ENCODE results near the gene CSTA.
A peak's percentile ranks its signal among the peaks of the same experiment; 100 is the strongest.

Gene CSTA, protein sequence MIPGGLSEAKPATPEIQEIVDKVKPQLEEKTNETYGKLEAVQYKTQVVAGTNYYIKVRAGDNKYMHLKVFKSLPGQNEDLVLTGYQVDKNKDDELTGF

GRCh38 chr3:122324871-122325323 lies at the start of gene CSTA:
CSTA (plus strand) TSS chr3:122325248; CDS start chr3:122325293, 45 bp downstream.
- DNase-seq: no peak

GRCh38 chr3:122281891-122282290 lies 43.2 kb upstream of the CSTA start:
- DNase-seq: no peak

GRCh38 chr3:122283796-122284445 lies 41.1 kb upstream of the CSTA start:
- DNase-seq: no peak

DNA sequence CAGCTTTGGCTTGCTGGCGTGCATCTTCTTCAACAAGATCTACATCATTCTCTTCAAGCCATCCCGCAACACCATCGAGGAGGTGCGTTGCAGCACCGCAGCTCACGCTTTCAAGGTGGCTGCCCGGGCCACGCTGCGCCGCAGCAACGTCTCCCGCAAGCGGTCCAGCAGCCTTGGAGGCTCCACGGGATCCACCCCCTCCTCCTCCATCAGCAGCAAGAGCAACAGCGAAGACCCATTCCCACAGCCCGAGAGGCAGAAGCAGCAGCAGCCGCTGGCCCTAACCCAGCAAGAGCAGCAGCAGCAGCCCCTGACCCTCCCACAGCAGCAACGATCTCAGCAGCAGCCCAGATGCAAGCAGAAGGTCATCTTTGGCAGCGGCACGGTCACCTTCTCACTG lies 40.6 kb upstream of the CSTA start:
- DNase-seq: no peak

DNA sequence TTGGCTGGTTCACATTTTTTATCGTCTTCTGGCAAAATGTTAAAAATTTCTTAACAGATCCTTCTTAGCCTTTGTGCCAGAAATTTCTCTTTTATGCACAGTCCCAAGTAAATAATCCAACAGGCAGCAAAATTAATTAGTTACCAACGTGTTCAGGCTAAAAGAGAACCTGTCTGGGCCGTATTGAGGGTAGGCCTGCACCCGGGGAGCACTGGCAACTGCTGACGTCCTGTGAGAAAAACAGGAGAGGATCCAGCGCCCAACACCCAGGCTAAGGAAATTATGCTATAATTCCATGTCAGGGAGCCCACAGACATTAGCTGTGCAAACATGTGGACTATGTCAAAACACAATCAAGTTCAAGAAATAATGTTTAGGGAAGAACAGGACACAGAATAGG lies 30.7 kb upstream of the CSTA start:
- no peak for DNase-seq

- DNase-seq: peak in 4 of 14 donors; percentile 1 to 3 (median 1)
Observed at GRCh38 chr3:122295266-122296062, 29.6 kb upstream of the CSTA start.

DNA sequence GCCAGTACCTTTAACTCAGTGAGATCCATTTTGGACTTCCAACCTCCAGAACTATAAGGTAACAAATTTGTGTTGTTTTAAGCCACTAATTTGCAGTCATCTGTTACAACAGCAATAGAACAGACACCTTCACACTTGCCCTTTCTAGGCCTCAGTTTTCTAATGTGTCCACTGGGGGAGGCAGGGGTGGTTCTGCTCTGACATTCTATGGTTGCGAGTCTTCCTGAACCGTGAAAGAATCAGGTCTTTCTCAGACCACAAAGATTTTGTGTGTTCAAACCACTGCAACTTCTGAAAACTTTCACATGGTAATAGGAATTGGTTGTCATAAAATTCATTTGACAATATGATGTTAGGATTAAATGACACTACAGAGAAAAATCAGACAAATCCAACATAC lies 26.8 kb upstream of the CSTA start:
- DNase-seq: no peak

GRCh38 chr3:122299215-122299614 lies 25.8 kb upstream of the CSTA start:
- no peak for DNase-seq

DNA sequence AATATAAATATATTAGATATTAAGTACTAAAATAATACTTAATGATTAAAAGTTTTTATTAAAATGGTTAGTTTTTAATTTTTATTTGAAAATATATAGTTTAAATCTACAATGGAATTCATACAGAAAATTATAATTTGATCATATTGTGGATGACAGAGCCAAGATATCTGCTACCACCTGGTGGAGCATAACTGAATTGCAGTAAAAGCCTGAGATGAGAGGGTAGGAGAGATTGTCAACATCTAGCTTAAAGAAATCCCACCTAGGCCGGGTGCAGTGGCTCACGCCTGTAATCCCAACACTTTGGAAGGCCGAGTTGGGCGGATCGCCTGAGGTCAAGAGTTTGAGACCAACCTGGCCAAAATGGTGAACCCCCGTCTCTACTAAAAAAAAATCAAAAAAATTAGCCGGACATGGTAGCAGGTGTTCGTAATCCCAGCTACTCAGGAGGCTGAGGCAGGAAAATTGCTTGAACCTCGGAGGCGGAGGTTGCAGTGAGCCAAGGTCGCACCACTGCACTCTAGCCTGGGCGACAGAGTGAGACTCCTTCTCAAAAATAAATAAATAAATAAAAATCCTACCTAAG lies 25.1 kb upstream of the CSTA start:
- DNase-seq: no peak

DNA sequence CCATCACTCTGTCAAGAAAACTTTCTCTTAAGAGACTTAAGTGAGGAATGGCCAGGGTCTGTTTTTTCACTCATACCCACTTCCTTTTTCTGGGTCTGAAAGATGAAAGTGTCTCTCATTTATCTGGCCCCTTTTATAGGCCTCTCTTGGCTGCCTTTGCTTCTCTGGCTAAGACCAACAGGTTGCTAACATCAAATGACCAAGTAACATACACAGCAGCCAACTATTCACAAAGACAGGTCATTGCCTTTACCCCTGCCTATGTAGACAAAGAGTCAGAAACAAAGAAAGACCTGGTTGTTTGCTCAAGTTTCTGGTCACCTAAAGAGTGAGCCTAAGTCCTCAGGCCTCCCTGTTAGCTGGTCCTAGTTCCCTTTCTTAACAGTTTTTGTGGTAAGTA lies 24.0 kb upstream of the CSTA start:
- no peak for DNase-seq

GRCh38 chr3:122305818-122306621 lies 19.0 kb upstream of the CSTA start:
- DNase-seq: no peak

DNA sequence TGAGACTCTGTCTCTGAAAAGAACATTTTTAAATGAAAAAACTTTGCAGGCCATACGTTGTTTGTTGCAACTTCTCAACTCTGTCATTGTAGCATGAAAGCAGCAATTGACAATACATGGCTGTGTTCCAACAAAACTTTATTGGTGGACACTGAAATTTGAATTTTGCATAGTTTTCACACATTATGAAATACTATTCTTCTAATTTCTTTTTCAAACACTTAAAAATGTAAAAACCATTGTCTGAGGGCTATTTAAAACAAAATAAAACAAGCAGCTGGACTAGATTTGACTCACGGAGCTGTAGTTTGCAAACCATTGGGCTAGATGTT lies 18.5 kb upstream of the CSTA start:
- no peak for DNase-seq

- DNase-seq: no peak
Observed at GRCh38 chr3:122307094-122307687, 17.9 kb upstream of the CSTA start.

DNA sequence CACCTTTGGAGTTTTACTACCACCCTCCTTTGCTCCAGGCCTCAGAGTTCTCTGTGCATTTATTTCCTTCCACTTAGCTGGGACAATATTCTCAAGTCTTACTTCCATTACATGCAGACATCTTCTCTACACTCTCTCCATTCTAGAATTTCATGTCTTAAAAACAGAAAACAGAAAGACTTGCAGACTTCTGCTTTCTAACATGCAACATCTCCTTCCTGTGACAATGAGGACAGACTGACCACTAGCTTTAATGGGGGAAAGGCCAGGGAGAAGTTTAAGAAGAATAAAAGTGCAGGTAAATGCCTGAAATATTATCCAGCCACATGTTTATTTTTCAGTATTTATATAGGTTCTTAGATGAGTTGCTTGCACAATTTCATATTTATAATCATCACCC lies 17.1 kb upstream of the CSTA start:
- no peak for DNase-seq

DNA sequence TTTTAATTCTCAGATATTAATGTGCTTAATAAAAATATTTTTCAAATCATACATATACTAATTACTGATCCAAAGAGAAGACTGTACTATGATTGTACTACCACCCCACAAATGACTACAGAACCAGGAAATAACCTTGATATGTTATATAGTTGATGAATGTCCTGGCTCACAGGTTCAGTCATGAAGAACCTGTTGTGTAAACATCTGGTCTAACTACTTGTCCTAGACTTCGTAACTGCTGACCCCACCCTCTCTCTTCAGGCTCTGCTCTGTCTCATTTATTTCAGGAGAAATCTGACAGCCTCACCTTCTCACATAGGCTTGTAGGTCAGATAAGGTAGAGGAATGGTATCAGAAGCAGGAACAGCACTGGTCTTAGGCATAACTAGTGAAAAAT lies 14.7 kb upstream of the CSTA start:
- DNase-seq: no peak

- DNase-seq: no peak
Observed at GRCh38 chr3:122312826-122313225, 12.2 kb upstream of the CSTA start.

DNA sequence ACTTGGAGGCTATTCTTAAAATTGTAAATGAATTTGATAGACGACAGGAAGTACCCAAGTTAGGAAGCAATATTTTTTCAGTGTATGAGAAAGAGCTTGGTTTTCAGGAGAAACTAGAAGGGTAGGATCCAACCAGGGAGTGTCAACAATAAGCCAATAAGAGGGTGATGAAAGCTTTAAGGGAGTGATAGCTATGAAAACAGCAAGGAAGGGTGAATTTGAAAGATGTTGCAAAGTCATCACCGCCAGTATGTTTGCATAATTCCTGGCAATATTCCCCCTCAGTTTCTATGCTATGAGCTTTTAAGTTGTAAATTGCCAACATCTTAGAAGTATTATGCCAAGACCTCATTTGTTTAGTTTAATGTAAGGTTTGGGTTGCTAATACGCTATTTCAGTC lies 11.8 kb upstream of the CSTA start:
- no peak for DNase-seq

DNA sequence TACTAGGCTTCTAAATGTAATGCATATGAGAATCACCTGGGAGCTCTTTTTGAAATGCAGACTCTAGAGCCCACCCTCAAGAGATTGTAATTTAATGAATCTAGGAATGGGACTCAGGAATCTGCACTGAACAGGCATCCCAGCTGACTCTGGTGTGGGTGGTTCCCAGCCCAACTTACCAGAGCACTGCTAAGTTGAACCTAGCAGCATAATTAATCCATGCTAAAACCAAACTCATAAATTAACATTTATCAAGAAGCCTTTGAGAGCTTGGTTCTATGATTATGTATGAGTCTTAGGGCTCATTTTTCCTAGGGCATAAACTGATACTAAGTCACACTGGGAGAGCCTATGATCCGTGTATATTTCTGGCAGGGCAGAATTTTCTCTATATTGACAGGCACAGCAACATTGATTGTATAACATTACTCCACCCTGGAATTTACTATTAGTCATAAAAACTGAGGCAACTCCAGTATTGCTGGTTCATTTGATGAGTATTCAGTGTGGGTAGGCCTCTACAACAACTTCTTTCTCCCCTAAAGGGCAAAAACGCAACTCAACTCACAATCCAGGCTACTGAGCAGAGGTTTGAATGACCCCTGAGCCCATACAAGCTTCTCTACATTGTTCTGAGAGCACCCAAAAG lies 10.7 kb upstream of the CSTA start:
- no peak for DNase-seq

GRCh38 chr3:122315619-122316018 lies 9.4 kb upstream of the CSTA start:
- no peak for DNase-seq

GRCh38 chr3:122316368-122316767 lies 8.7 kb upstream of the CSTA start:
- no peak for DNase-seq

DNA sequence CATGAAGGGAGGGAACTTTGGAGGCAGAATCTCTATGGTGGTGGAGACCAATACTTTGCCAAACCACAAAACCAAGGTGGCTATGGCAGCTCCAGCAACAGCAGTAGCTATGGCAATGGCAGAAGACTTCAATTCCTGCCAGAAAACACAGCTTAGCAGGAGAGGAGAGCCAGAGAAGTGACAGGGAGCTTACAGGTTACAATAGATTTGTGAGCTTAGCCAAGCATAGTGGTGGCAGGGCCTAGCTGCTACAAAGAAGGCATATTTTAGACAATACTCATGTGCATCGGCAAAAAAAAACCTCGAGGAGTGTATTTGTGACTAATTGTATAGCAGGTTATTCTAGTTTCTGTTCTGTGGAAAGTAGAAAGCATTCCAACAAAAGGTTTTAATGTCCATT lies 6.4 kb upstream of the CSTA start:
- no peak for DNase-seq
